HG03039 (cell line): Measurements from ENCODE around the gene TRPV4.

ENCODE experiments used
- ATAC-seq: cut with Tn5 transposase; IDR thresholded peaks from one replicate; pipeline ENCODE4 v1.9.1; 2021; ENCODE audit warnings: mild to moderate bottlenecking, moderate library complexity; ENCODE audit not compliant: unreplicated experiment

TRPV4 gene

DNA sequence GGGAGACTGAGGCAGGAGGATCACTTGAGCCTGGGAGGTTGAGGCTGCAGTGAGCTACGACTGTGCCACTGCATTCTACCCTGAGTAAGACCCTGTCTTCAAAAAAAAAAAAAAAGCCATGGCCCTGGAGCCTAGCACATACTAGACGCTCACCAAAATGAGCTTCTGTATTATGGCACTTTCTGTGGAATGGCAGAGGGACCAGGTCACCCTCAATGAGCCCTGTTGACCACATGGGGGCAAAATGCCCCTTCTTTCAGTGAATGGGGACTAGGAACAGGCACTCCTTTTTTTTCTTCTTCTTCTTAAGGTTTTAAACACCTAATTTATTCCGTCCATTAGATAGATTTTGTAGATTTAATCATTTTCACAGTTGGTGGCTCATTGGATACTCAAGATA lies 69.1 kb downstream of the TRPV4 start:
- ATAC-seq: no peak

DNA sequence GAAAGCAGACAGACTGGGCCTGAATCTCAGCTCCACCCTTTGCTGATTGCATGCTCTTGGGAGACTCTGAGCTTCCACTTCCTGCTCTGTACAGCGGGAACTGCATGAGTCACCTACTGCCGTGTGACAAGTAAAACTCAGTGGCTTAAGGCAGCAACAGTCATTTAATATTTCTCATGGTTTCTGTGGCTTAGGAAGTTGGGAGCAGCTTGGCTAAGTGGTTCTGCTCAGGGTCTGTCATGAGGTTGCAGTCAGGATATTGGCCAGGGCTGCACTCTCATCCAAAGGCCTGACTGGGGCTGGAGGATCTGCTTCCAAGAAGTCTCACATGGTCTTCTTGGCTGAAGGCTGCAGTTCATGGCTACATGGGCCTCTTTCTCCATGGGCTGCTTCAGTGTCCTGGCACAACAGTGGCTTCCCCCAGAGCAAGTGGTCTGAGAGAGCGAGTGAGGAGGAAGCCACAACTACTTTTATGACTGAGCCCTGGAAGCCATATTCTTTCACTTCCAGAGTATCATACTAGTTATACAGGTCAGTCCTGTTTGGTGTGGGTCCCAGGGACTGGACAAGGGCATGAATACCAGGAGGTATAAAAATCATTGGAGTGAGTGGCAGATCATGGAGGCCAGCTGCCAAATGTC lies 69.9 kb downstream of the TRPV4 start:
- no peak for ATAC-seq

DNA sequence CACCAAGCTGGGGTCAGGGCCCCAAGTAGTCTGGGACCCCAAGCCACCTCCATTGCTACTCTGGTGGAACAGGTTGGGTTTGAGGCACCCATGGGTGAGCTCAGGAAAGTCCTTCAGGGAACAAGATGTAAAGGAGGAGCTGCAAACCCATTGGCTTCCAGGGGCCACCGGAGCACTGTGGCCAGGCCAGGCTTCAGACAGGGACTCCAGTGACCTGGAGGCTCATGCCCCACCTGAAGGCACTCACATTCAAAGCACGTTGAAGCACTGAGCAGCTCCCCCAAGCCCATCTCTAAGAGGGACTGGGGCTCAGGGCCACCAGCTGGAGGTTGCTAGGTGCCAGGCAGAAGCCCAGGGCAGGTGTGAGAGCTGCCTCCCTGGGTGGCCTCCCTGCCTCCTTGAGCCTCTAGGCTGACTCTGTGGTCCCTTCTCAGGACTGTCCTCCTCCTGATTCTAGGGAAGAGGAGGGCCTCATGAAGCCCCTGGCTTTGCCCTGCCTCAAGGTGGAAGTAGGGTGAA lies 70.5 kb downstream of the TRPV4 start:
- no peak for ATAC-seq

DNA sequence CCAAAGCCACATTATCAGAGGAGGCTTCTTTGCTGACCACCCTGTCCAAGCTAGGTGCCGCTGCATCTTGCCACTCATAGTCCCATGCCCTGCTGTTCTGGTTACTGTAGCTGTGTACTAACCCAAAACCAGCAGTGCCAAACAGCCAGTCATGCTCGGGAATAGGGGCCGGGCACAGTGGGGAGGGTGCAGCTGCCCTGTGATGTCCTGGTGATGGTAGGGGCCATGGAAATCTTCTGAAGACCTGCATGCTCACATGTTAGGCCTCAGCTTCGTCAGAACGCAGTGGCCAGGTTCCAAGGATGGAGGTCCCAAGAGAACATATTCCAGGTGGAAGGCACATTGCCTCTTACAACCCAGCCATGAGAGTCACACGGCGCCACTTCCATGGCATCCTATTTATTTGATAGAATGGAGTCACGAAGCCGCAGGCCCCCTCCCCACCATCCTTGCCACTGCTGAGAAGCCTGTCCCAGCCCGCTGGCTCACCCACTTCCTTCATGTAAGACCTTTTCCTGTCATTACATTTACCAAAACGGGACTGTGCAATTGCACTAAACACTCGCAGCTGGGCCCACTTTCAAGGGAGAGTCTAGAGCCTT lies 71.0 kb downstream of the TRPV4 start:
- no peak for ATAC-seq

DNA sequence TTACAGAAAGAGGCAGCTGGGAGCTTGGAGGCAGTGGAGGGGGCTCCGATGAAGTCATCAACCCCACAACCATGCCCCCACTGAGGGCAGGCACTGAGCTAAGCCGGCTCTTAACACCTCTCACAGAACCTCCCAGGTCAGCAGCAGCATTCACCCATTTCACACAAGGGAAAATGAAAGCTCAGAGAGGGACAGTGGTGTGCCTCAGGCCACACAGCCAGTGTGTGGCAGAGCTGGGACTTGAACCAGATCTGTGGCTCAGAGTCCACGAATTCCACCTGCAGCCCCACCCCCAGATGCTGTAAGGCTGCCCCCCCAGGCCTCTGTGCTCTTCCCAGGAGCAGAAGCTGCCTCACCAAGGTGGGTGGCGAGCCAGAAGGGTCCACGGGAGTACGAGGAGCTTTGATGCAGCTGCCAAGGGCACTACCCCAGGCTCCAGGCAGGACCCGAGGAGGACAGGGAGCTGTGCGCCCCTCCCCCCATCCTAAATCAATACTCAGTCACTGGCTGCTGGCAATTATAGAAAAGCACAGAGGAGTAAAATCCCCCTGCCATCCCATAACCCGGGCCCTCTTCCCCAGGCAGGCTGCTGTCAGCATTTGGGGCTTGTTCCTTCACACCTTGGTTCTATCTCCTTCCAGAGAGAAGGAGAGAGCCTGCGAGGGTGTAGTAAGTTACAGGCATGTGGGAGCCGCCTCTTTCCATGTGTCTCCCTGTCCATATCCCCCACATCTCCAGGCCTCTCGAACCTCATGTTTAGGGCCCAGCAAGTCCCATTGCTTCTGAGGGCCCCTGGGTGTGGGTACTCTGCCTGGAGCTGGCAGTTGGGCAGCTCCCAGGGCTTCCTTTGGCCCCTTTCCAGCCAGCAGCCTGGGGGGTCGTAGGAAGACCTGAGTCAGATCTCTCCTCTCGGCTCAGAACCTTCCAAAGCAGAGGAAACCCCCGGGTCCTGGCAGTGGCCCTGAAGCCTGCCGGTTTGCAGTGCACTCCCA lies 72.0 kb downstream of the TRPV4 start:
- no peak for ATAC-seq

DNA sequence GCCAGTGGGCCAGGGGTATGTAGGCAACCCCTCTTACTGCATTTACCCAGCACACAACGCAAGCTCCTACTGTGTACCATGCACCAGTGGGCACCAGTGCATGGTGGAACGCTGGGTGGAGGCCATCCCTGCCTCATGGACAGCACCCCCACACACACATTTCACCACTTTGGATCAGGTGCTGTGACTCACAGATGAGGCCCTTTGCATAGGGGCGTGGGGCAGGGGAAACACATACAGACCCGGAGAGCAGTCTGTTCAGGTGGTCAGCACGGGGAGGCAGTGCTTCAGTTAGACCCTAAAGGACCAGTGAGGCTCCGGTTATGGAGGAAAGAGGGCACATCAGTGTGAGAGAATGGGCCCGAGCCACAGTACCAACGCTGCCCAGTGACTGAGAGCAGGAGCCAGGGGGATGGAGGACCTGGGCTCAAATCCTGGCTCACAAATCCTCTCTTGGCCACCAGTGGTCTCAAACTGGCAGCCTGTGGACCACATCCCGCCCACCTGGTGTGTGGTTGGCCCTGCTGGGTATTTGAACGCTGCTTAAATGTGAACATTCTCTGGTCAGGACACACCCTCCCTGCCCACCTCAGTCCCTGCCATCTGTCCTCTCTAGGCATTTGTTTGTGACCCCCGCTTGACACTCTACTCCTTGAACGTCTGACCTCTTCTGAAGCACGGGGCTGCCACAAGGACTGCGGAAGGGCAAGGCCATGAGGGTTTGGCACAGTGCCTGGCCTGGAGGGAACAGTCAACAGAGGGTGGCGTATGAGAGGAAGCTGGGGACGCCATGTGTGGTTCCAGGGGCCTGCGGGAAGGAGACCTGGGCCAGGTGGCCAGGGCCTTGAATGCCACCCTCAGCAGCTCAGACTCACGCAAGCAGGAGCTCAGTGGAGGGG lies 72.9 kb downstream of the TRPV4 start:
- ATAC-seq: no peak

DNA sequence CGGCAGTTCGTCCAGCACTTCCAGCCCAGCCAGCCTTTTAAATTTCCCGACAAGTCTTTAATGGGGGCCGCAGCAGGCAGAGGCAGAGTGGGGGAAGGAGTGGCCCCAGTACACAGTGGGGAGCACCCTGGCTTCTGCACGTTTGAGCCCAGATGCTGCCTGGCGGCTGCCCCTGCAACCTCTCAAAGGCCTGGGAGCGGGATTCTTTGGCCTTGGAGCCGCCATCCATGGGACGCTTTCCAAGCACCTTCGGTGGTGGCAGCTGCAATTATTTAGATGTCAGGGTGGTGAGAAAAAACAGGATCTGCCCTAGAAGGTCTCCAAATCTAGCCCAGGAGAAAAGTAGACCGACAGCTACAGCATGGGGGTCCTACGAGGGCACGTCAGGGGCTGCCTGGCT lies 73.6 kb downstream of the TRPV4 start:
- ATAC-seq: no peak

DNA sequence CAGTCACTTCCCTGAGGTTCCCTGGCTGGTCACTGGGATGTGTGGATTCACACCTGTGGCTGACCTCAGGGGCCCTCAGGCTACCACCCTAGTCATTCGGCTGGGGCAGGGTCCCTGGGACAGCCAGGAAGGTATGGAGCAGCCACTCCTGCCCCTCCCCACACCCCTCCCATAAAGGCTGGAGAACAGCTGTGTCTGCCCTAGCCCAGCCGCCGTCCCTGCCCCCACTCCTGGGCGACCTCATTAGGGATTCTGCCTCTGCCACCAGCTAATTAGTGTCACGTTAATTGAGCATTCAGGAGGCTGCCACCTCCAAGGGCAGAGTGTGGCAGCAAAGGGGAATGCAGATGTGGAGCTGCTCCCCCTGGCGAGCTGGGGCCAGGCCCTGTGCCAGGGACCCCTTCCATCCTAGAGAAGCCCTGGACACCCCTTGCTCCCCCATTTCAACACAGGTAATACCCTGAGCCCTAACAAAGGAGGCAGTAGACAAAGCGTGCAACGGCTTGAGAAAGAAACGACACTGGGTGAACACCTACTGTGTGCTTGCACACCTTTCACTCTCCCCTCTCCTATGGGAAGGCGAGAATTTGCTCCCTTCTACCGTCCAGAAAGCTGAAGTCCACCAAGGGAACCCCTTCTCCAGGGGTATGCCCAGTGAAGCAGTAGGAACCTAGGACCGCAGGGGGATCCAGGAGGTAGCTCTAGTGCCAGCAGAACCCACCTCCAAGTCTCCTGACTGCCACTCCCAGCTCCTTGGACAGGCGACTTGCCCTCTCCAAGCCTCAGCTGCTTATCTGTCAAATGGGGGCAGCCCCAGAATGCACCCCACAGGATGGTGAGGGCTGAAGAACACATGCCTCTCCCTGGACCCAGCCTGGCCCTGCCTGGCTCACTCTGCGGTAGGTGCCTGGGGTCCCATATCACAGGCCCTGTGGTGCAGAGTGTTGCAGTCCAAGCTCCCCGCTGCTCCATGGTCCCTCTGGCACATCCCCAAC lies 74.5 kb downstream of the TRPV4 start:
- ATAC-seq: no peak

DNA sequence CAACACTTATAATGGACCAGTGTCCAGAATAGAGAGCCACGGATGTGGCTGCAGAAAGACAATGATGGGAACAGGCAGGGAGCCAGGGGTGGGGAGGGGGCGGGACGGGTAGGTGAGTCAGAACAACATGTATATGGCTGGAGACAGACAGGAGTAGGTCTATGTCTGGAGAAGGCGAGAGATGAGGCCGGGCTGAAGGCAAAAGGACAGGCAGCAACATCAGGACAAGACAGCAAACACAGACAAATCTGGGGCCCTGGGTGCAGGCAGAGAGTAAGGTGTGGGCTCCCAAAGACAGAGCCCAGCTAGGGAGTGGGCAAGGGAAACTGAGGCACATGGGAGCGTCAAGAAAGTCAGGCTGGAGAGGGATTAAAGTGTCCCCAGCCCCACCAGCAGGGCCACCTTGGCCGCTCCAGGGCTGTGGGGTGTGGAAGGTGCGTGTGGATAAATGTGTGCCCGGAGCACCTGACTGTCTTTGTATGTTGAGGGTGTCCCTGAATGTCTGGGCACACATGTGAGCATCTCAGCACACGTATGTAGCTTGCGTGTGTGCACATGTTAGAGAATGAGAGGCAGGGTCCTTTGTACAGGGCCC lies 75.4 kb downstream of the TRPV4 start:
- no peak for ATAC-seq

DNA sequence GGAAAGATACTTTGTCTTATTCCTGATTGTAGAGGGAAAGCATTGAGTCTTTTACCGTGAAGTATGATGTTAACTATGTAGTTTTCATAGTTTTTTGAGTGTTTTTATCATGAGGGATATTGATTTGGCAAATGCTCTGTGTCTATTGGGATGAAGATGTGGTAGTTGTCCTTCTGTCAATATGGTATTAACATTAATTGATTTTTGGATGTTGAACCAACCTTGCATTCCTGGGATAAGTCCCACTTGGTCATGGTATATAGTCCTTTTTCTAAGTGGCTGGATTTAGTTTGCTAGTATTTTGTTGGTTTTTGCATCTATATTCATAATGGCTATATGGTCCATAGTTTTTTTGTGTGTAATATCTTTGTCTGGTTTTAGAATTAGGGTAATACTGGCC lies 76.7 kb downstream of the TRPV4 start:
- ATAC-seq: no peak

DNA sequence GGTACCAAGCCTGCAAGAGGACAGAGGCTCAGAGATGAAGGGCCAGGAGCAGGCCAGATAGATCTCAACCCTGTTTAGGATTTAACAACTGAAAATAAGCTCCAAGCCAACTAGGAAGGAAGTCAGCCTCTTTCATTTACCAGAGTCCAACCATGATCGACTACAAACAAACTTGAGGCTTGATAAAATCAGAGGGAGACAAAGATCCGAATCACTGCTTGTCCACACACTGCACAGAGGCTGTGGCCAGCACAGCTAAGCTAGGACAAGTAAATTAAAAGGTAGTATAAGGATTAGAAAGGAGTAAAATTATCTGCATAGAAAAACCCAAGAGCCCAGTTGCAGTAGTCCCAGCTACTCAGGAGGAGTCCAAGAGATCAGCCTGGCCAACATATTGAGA lies 79.2 kb downstream of the TRPV4 start:
- ATAC-seq: no peak

DNA sequence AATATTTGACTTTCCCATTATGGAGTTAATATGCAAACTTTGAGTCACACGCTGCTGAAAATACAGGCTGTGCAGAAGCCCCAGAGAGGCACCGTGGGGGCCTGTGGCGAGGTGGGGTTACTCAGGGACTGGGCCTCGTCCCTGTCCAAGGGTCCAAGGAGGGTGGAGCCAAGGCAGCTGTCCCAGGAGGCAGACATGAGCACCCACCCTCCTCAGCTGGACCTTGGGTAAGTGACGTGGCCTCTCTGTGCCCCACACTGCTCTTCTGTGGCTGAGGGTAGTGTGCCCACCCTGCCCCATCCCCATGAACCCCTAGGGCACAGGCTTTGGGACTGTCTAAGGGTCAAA lies 80.2 kb downstream of the TRPV4 start:
- ATAC-seq: no peak

DNA sequence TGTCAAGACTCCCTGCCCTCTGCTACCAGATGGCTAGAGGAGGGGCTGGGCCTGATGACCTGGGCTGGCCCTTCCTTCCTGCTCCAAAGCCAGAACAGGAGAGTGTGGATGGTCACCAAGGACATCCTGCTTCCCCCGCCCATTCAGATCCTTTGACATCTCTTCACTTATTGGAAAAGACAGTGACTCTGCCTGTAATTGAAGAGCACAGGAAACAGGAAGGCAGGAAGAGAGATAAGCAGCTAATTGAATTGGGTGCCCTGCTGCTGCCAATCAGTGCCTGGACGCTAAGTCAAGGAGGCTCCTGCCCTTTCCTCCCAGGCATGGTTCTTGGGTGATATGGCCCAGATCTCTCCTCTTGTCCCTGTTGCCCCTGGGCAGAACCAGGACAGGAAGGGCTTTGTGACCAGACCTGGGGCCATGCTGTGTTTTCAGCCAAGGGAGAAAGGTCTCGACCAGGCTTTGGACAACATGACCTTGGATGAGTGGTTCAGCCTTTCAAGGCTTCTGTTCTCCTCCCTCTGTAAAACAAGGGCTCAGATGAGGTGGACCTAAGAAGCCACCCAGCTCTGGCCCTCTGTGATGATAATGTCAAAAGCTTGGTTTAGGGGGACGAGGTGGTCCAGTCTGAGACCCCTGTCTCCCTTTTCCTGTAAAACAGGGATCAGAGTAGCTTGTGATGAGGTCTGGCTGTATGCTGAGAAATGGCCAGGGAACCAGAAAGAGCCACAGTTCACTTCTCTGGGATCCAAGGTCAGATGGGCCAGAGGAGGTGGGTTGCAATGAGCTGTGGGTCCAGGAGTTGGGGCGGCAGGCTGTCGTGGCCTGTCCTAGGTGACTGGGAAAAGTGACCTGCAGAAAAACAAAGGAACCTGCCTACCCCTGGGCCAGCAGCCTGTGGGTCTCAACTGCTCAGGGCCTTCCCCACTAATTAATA lies 80.8 kb downstream of the TRPV4 start:
- no peak for ATAC-seq

DNA sequence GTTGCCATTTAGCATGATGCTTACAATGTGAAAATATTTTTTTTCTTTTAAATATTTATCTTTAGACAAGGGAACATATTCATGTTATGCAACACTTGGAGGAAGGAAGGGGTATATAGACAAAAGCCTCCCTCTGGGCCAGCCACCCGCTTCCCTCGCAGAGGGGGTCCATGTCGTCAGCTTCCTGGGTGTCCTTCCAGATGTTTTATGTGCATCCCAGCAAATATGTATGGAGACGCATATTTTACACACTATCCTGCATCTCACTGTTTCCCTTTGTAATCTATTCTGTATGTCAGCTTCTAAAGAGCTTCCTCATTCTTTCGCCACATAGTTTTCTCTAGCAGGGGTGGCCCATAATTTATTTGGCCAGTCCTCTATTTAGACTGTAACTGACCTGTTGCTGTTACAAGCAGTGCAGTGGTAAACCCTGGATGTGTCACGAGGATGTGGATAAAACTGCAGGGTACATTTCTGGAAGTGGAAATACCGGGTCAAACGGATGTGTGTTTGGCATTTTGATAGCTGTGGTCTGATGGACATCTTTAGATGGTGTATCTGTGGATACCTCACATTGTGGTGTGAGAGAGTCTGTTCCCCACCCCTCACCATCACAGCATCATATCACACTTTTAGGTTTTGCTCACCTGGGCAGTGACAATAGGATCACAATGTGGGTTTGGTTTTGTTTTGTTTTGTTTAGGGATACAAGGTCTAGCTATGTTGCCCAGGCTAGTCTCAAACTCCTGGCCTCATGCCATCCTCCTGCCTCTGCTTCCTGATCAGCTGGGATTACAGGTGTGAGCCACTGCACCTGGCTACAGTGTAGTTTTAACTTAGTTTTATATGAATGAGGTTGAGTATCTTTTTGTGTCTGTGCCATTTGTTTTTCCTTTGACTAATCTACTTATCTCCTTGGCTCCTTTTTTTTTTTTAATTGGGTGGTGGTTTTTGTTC lies 87.9 kb downstream of the TRPV4 start:
- no peak for ATAC-seq

DNA sequence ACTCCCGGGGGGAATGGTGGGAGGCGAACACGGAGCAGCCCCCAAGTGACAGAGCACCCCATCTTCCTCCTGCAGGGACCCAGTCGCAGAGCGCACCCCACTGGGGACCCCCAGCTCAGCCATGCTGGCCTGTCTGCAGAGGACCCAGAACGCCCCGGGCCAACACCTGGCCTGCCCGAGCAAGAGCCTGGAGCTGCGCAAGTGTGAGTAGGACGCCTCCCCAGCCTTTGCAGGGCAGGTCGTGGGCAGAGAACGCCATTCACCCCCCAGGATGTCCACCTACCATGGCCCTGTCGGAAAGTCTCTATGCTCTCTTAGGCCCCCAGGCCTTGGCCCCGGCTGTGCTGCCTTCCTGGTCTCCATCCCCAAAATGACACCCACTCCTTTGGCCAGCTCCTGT lies 89.2 kb downstream of the TRPV4 start:
- no peak for ATAC-seq

DNA sequence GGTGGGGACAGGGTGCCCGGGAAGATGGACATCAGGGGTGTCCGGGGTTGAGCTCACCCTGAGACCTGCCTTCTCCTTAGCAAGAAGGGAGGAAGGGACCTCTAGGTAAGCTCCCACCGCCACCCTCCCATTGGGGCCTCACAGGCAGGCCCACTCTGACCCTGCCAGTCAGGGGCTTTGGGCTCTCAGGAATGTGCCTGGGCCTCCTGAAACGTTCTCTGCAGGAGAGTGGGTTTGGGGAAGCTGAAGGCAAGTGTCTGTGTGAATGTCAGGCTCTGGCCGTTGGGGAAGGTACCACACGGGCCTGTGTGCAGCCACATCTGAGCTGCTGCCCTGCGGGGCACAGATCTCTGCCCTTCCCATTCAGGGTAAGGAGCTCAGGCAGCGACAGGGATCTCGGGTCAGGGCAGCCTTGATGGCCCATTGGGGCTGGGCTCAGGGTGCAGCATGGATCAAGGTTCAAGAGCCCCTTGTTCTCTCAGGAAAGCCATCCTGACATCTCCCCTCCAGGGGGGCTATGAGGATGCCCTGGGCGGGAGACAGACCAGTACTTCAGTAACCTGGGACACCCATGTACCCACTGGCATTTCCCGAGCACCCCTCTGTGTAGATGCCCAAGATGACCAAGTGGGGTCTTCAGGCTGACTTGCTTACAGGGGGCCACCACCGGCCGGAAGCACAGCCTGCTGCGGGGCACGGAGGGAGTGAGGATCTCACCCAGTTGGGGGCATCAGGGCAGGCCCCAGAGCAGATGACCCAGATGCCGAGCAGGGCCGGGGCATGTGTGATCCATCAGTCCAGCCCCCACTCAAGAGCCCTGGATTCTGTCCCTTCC lies 89.9 kb downstream of the TRPV4 start:
- ATAC-seq: no peak
